H9 (cell line): ENCODE results near the gene TKFC. TPM values are rescaled to one million over a fixed set of nuclear protein-coding genes. Genes with fewer than 3 reads are reported as not detected.
A peak's percentile ranks its signal among the peaks of the same experiment; 100 is the strongest.

Experiments used
- DNase-seq: peaks from one replicate; pipeline ENCODE4 v3.0.0-alpha.2; 2017
- H2AFZ ChIP-seq: one replicate; pipeline ENCODE4 v1.6.1; 2013; ENCODE audit warnings: mild to moderate bottlenecking, low read length, control low read depth, moderate library complexity
- H2AK5ac ChIP-seq: 2 replicates; pipeline ENCODE4 v1.6.1; 2013; ENCODE audit warnings: low read length, control low read depth, mixed read lengths; ENCODE audit not compliant: insufficient read length
- H2BK120ac ChIP-seq: one replicate; pipeline ENCODE4 v1.6.1; 2013; ENCODE audit warnings: low read depth, mild to moderate bottlenecking, low read length, control low read depth, inconsistent platforms; ENCODE audit not compliant: poor library complexity, severe bottlenecking
- H2BK12ac ChIP-seq: 2 replicates; pipeline ENCODE4 v1.6.1; 2013; ENCODE audit warnings: low read length, control low read depth, mixed read lengths, low read depth; ENCODE audit not compliant: insufficient read length
- H2BK15ac ChIP-seq: 2 replicates; pipeline ENCODE4 v1.6.1; 2013; ENCODE audit warnings: low read depth, low read length, control low read depth
- H2BK20ac ChIP-seq: one replicate; pipeline ENCODE4 v1.6.1; 2013; ENCODE audit warnings: low read depth, mild to moderate bottlenecking, low read length, control low read depth, inconsistent platforms; ENCODE audit not compliant: poor library complexity, severe bottlenecking
- H2BK5ac ChIP-seq: 2 replicates; pipeline ENCODE4 v1.6.1; 2013; ENCODE audit warnings: low read length, control low read depth, mixed read lengths; ENCODE audit not compliant: insufficient read length
- H3K14ac ChIP-seq: 2 replicates; pipeline ENCODE4 v1.6.1; 2013; ENCODE audit warnings: low read length, control low read depth; ENCODE audit not compliant: insufficient read depth
- H3K18ac ChIP-seq: 2 replicates; pipeline ENCODE4 v1.6.1; 2013; ENCODE audit warnings: low read depth, mild to moderate bottlenecking, mixed read lengths, low read length, control low read depth; ENCODE audit not compliant: insufficient read length
- H3K23ac ChIP-seq: 2 replicates; pipeline ENCODE4 v1.6.1; 2013; ENCODE audit warnings: low read length, control low read depth, mixed read lengths, low read depth; ENCODE audit not compliant: insufficient read length
- H3K23me2 ChIP-seq: 2 replicates; pipeline ENCODE4 v1.6.1; 2013; ENCODE audit warnings: low read depth, mild to moderate bottlenecking, mixed read lengths, low read length, control low read depth; ENCODE audit not compliant: insufficient read length, poor library complexity, severe bottlenecking
- H3K27ac ChIP-seq: 2 replicates; pipeline ENCODE4 v1.5.1; 2013; ENCODE audit warnings: low read length, control low read depth, mixed read lengths, low read depth; ENCODE audit not compliant: insufficient read length
- H3K27me3 ChIP-seq: 2 replicates; pipeline ENCODE4 v1.6.1; 2013; ENCODE audit warnings: low read length, control low read depth, inconsistent platforms; ENCODE audit not compliant: insufficient read depth
- H3K4ac ChIP-seq: 2 replicates; pipeline ENCODE4 v1.6.1; 2013; ENCODE audit warnings: low read depth, mild to moderate bottlenecking, control low read depth, inconsistent platforms, low read length, moderate library complexity
- H3K4me1 ChIP-seq: 2 replicates; pipeline ENCODE4 v1.6.1; 2013; ENCODE audit warnings: low read length, control low read depth, inconsistent platforms; ENCODE audit not compliant: insufficient read depth
- H3K4me2 ChIP-seq: 2 replicates; pipeline ENCODE4 v1.6.1; 2013; ENCODE audit warnings: low read length, control low read depth, mixed read lengths; ENCODE audit not compliant: insufficient read length, insufficient read depth
- H3K56ac ChIP-seq: 2 replicates; pipeline ENCODE4 v1.6.1; 2013; ENCODE audit warnings: low read depth, mild to moderate bottlenecking, mixed read lengths, low read length, control low read depth; ENCODE audit not compliant: insufficient read length
- H3K79me1 ChIP-seq: 2 replicates; pipeline ENCODE4 v1.6.1; 2013; ENCODE audit warnings: low read depth, mild to moderate bottlenecking, moderate library complexity, low read length, control low read depth, inconsistent platforms; ENCODE audit not compliant: insufficient read depth, poor library complexity, severe bottlenecking
- H3K79me2 ChIP-seq: 2 replicates; pipeline ENCODE4 v1.6.1; 2013; ENCODE audit warnings: low read length, control low read depth, inconsistent platforms; ENCODE audit not compliant: insufficient read depth
- H3K9ac ChIP-seq: 2 replicates; pipeline ENCODE4 v1.6.1; 2013; ENCODE audit warnings: low read length, control low read depth, mixed read lengths; ENCODE audit not compliant: insufficient read length; ENCODE audit errors: extremely low read depth
- H3K9me3 ChIP-seq: one replicate; pipeline ENCODE4 v1.6.1; 2013; ENCODE audit warnings: low read depth, low read length, inconsistent platforms; ENCODE audit not compliant: control insufficient read depth
- H3T11ph ChIP-seq: one replicate; pipeline ENCODE4 v1.6.1; 2013; ENCODE audit warnings: mild to moderate bottlenecking, low read length, control low read depth, inconsistent platforms
- H4K20me1 ChIP-seq: one replicate; pipeline ENCODE4 v1.6.1; 2013; ENCODE audit not compliant: control insufficient read depth, insufficient read length, insufficient read depth
- H4K5ac ChIP-seq: 2 replicates; pipeline ENCODE4 v1.6.1; 2013; ENCODE audit warnings: low read depth, mild to moderate bottlenecking, mixed read lengths, low read length, control low read depth; ENCODE audit not compliant: insufficient read length
- H4K8ac ChIP-seq: replicated peaks from 2 replicates; pipeline ENCODE4 v1.6.1; 2013; ENCODE audit warnings: low read length, control low read depth, mixed read lengths, low read depth; ENCODE audit not compliant: insufficient read length
- H4K91ac ChIP-seq: 2 replicates; pipeline ENCODE4 v1.6.1; 2013; ENCODE audit warnings: low read depth, mild to moderate bottlenecking, moderate library complexity, mixed read lengths, low read length, control low read depth; ENCODE audit not compliant: insufficient read length
- H3K27ac Mint-ChIP-seq, 3 experiments: 2 replicates in 2 of 3; 3 replicates in 1 of 3; pipeline ENCODE4 v1.8.0; 2020 to 2021; ENCODE audit warnings: mixed read lengths in 3 of 3, mild to moderate bottlenecking in 1 of 3, moderate library complexity in 1 of 3
- H3K27me3 Mint-ChIP-seq: 2 replicates; pipeline ENCODE4 v1.8.0; 2021; ENCODE audit warnings: low read depth, mild to moderate bottlenecking, moderate library complexity, mixed read lengths
- H3K36me3 Mint-ChIP-seq, 3 experiments: 2 replicates in 2 of 3; 3 replicates in 1 of 3; pipeline ENCODE4 v1.8.0; 2020 to 2021; ENCODE audit warnings: low read depth in 3 of 3, mixed read lengths in 3 of 3; ENCODE audit not compliant: insufficient read depth in 1 of 3
- H3K4me1 Mint-ChIP-seq, 2 experiments: 2 replicates each; pipeline ENCODE4 v1.8.0; 2020; ENCODE audit warnings: mixed read lengths in 2 of 2
- H3K4me3 Mint-ChIP-seq, 2 experiments: 2 replicates in 1 of 2; 3 replicates in 1 of 2; pipeline ENCODE4 v1.8.0; 2020 to 2021; ENCODE audit warnings: mild to moderate bottlenecking in 2 of 2, mixed read lengths in 2 of 2, moderate library complexity in 1 of 2
- H3K9me3 Mint-ChIP-seq, 2 experiments: 2 replicates in 1 of 2; 3 replicates in 1 of 2; pipeline ENCODE4 v1.8.0; 2020; ENCODE audit warnings: mild to moderate bottlenecking in 2 of 2, mixed read lengths in 2 of 2, moderate library complexity in 1 of 2
- total RNA-seq: library from RNA; stranded (reverse); gene quantifications from 2 replicates; pipeline ENCODE4 v1.2.1, GENCODE V29; 2021
- TF ChIP-seq, protein P1 (sequence below): fragments of 200-600 bp; sonication (generic); conservative IDR thresholded peaks from 3 replicates; pipeline ENCODE4 v1.8.0; 2021; ENCODE audit warnings: antibody characterized with exemption, mild to moderate bottlenecking

Gene TKFC
- total RNA-seq, 1 experiment from 2014 or later: 59.0 TPM

DNA sequence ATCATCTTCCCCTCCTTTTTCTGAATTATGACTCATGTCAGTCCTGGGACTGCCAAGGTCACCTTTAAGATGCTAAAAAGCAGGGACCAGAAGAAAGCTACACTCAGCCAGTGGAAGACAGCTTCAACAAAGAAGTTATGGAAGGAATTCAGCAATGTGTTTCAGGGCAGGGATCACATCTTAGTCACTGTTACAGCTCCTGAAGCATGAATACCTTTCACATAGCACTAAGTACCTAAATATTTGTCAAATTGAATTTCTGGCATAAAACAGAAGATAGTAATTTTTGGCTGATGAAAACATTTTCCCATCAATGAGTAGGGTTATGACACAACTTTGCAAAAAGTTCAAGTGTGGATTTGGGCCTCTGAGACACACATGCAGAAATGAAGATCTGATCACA lies 5.4 kb upstream of the TKFC start:
- H4K91ac ChIP-seq: no peak overlapping the region
- TF ChIP-seq, protein P1, sequence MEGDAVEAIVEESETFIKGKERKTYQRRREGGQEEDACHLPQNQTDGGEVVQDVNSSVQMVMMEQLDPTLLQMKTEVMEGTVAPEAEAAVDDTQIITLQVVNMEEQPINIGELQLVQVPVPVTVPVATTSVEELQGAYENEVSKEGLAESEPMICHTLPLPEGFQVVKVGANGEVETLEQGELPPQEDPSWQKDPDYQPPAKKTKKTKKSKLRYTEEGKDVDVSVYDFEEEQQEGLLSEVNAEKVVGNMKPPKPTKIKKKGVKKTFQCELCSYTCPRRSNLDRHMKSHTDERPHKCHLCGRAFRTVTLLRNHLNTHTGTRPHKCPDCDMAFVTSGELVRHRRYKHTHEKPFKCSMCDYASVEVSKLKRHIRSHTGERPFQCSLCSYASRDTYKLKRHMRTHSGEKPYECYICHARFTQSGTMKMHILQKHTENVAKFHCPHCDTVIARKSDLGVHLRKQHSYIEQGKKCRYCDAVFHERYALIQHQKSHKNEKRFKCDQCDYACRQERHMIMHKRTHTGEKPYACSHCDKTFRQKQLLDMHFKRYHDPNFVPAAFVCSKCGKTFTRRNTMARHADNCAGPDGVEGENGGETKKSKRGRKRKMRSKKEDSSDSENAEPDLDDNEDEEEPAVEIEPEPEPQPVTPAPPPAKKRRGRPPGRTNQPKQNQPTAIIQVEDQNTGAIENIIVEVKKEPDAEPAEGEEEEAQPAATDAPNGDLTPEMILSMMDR: no peak
- no peak overlapping the region for H3K4ac ChIP-seq
- H3K27me3 ChIP-seq: no peaks in the 10 kb centered on the region; the same call in 1 of the 2 replicates
- Mint-ChIP-seq H3K4me3 (no peak overlapping the region), H3K27me3 (no peaks in the 10 kb centered on the region), H3K4me1 (peaks cover 17 to 18% of the 10 kb centered on the region in 2 experiments), H3K9me3 (no peaks in the 10 kb centered on the region), H3K27ac (peak overlapping the region in 1 of 3 experiments; percentile 46; a peak in 1 of 7 replicates), H3K36me3 (peaks cover 48 to 81% (median 75%) of the 10 kb centered on the region in 3 experiments; a peak in 6 of 7 replicates)
- no peak overlapping the region for H3T11ph ChIP-seq
- no peak overlapping the region for H4K8ac ChIP-seq
- H3K79me2 ChIP-seq: peaks cover 28% of the 10 kb centered on the region
- H3K23ac ChIP-seq: no peak overlapping the region
- no peak overlapping the region for H3K4me2 ChIP-seq
- no peaks in the 10 kb centered on the region for H3K9me3 ChIP-seq
- no peak overlapping the region for H2AK5ac ChIP-seq
- H4K20me1 ChIP-seq: no peaks in the 10 kb centered on the region
- no peak overlapping the region for H3K9ac ChIP-seq
- no peak overlapping the region for H2BK15ac ChIP-seq
- no peak overlapping the region for H2AFZ ChIP-seq
- DNase-seq: no peak
- H3K27ac ChIP-seq: no peak overlapping the region
- no peaks in the 10 kb centered on the region for H3K79me1 ChIP-seq
- no peak overlapping the region for H2BK120ac ChIP-seq
- no peak overlapping the region for H2BK12ac ChIP-seq
- peaks cover 6% of the 10 kb centered on the region for H3K23me2 ChIP-seq
- H4K5ac ChIP-seq: no peak overlapping the region
- H3K14ac ChIP-seq: no peak overlapping the region
- H3K56ac ChIP-seq: no peak overlapping the region
- no peak overlapping the region for H2BK20ac ChIP-seq
- H3K18ac ChIP-seq: no peak overlapping the region
- no peak overlapping the region for H2BK5ac ChIP-seq
- H3K4me1 ChIP-seq: peaks cover 5% of the 10 kb centered on the region; the same call in 1 of the 2 replicates
